ENCODE results near the gene VWDE. TPM values are rescaled to one million over a fixed set of nuclear protein-coding genes. Genes with fewer than 3 reads are reported as not detected.

VWDE gene
- total and polyA plus RNA-seq, 10 of the 15 experiments (the other 5 are each of a cell fraction or from before 2014, with no cell fraction given): 0.74 to 2.1 (median 1.3) TPM

GRCh38 chr7:12444785-12445184 lies 41.1 kb upstream of the VWDE start:
- TF ChIP-seq KAT2A (conservative IDR thresholded peaks at IDR 0.05; ENCODE audit: control insufficient read depth, low read depth, low read length) (no peak), RELB (IDR thresholded peaks at IDR 0.05; ENCODE audit: low read depth) (no peak), TCF3 (IDR thresholded peaks at IDR 0.05; ENCODE audit: borderline replicate concordance, insufficient read depth, low read depth, low read length) (no peak), BRCA1 (IDR thresholded peaks at IDR 0.05; ENCODE audit: low read depth, low read length) (no peak), TBL1XR1 (IDR thresholded peaks at IDR 0.05; ENCODE audit: low read depth, low read length) (no peak), ZBTB4 (CRISPR knock-in tag; IDR thresholded peaks at IDR 0.05) (no peak), CBX5 (IDR thresholded peaks at IDR 0.05; ENCODE audit: low read depth) (no peak), SMAD1 (IDR thresholded peaks at IDR 0.05; ENCODE audit: low read depth, partially characterized antibody) (no peak), SMAD5 (IDR thresholded peaks at IDR 0.05; ENCODE audit: low read depth) (no peak), SPI1 (IDR thresholded peaks at IDR 0.05; ENCODE audit: borderline replicate concordance, insufficient read depth, low read depth, low read length) (no peak), CBFB (IDR thresholded peaks at IDR 0.05; ENCODE audit: low read depth) (no peak), CREM (IDR thresholded peaks at IDR 0.05; ENCODE audit: low read depth) (no peak), LARP7 (IDR thresholded peaks at IDR 0.05) (no peak), EED (IDR thresholded peaks at IDR 0.05; ENCODE audit: low read depth) (no peak)
- ChIA-PET CTCF (interaction anchor here (3.2 kb wide), 1 partner anchor 14 kb away, joined by 16 read pairs; no protein-coding TSS in a partner anchor), RAD21 (ENCODE audit: unreplicated experiment) (no interaction called here), SMC1A (ENCODE audit: uncharacterized antibody, unreplicated experiment) (interaction anchor here (1.0 kb wide), 1 partner anchor 45 kb away, joined by 3 read pairs; no protein-coding TSS in a partner anchor), POLR2A (no interaction called here)
- DNase-seq (ENCODE audit: low read depth, low spot score) (no peak), ATAC-seq (no peak), FAIRE-seq (no peak)
- BruUV-seq (replicated peaks): no TSS peak
- WGBS (ENCODE audit: insufficient coverage, insufficient replicate concordance, low lambda C conversion rate, missing lambda C conversion rate): 15% methylated on average over 3 of the region's 3 CpGs
- no peaks in the 10 kb centered on the region for H4K20me1 ChIP-seq (ENCODE audit: control insufficient read depth, insufficient read depth)
- H3K79me2 ChIP-seq (ENCODE audit: control insufficient read depth, insufficient read depth, low read length): no peaks in the 10 kb centered on the region
- no peaks in the 10 kb centered on the region for H3K36me3 ChIP-seq (ENCODE audit: control insufficient read depth in 2 of 2, insufficient read depth in 2 of 2, low read length in 1 of 2)
- H3K4me3 ChIP-seq: no peak overlapping the region
- no peaks in the 10 kb centered on the region for H3K27me3 ChIP-seq (replicated peaks in 1 of 2; ENCODE audit: control insufficient read depth in 2 of 2, insufficient read depth in 2 of 2, low read length in 1 of 2)
- intact Hi-C loops (cut with micrococcal nuclease; ENCODE audit: unreplicated experiment) (no loop called here), in situ Hi-C loops (cut with MboI) (no loop called here)
- H3K4me2 ChIP-seq (ENCODE audit: control insufficient read depth, insufficient read depth): no peak overlapping the region
- no peak overlapping the region for H3K9ac ChIP-seq (ENCODE audit: control insufficient read depth, insufficient read depth, low read length)
- no peaks in the 10 kb centered on the region for H3K4me1 ChIP-seq (ENCODE audit: control insufficient read depth, insufficient read depth, low read length)
- no peak overlapping the region for H3K27ac ChIP-seq (ENCODE audit: control insufficient read depth, insufficient read depth)
- no peaks in the 10 kb centered on the region for H3K9me3 ChIP-seq (replicated peaks; ENCODE audit: control insufficient read depth, insufficient read depth, low read length)
- H2AFZ ChIP-seq (ENCODE audit: control insufficient read depth, low read depth, low read length): no peak overlapping the region

Measured in GM12878 (cell line).